ENCODE results near the gene ESF1. TPM values are rescaled to one million over a fixed set of nuclear protein-coding genes. Genes with fewer than 3 reads are reported as not detected.

ESF1 gene
- total and polyA plus RNA-seq, 9 of the 15 experiments (the other 6 are each of a cell fraction or from before 2014, with no cell fraction given): 7.0 to 30.4 (median 18.6) TPM

GRCh38 chr20:13676682-13677081 lies 108.0 kb downstream of the ESF1 start:
- WGBS (ENCODE audit: insufficient coverage, low coverage, missing lambda C conversion rate): 0% methylated on average over 3 of the region's 3 CpGs
- no peak for FAIRE-seq
- intact Hi-C loops (cut with micrococcal nuclease) (no loop called here), in situ Hi-C loops (cut with MboI) (no loop called here)
- Histone ChIP-seq H3K4me1 (replicated peaks in 1 of 2; ENCODE audit: control insufficient read depth in 2 of 2, insufficient read depth in 2 of 2, low read length in 2 of 2) (no peaks in the 10 kb centered on the region), H3K79me2 (ENCODE audit: control insufficient read depth, insufficient read depth, low read length) (no peaks in the 10 kb centered on the region), H2AFZ (ENCODE audit: low read depth, low read length) (no peak overlapping the region), H3K9me3 (replicated peaks; ENCODE audit: control insufficient read depth, insufficient read depth, low read depth, low read length) (no peaks in the 10 kb centered on the region), H3K9me1 (ENCODE audit: control insufficient read depth, insufficient read depth, low read length) (no peaks in the 10 kb centered on the region), H3K27me3 (ENCODE audit: control insufficient read depth in 2 of 2, insufficient read depth in 2 of 2, low read length in 2 of 2) (no peaks in the 10 kb centered on the region), H3K27ac (ENCODE audit: extremely low read depth, low read depth, low read length) (no peak overlapping the region), H3K36me3 (ENCODE audit: control insufficient read depth, insufficient read depth, low read length) (no peaks in the 10 kb centered on the region), H3K4me3 (no peak overlapping the region), H3K9ac (ENCODE audit: insufficient read depth in 1 of 2, low read depth in 2 of 2, low read length in 2 of 2) (no peak overlapping the region), H3K4me2 (ENCODE audit: insufficient read depth, low read length) (no peak overlapping the region), H4K20me1 (replicated peaks; ENCODE audit: control insufficient read depth, insufficient read depth, low read length) (no peaks in the 10 kb centered on the region)
- DNase-seq (ENCODE audit: extremely low read depth in 1 of 4, low spot score in 3 of 4): no peak
- no peak for ATAC-seq
- TF ChIP-seq RFX1 (IDR thresholded peaks at IDR 0.05) (0 out of 2 replicates have a peak, but pooled peaks have one; percentile 13), HDAC6 (IDR thresholded peaks at IDR 0.05; ENCODE audit: low read depth, low read length) (no peak)
- ChIA-PET POLR2A (interaction anchor here (1.0 kb wide), 1 partner anchor 209 kb away, joined by 4 read pairs; no protein-coding TSS in a partner anchor), CTCF (ENCODE audit: low intra/inter-chr PET ratio) (no interaction called here)
- no TSS peak for BruUV-seq (replicated peaks)

GRCh38 chr20:13672690-13673089 lies 112.0 kb downstream of the ESF1 start:
- intact Hi-C loops (cut with micrococcal nuclease) (no loop called here), in situ Hi-C loops (cut with MboI) (no loop called here)
- H3K9ac ChIP-seq (ENCODE audit: insufficient read depth in 1 of 2, low read depth in 2 of 2, low read length in 2 of 2): no peak overlapping the region
- ChIA-PET POLR2A (no interaction called here), CTCF (ENCODE audit: low intra/inter-chr PET ratio) (no interaction called here)
- H3K4me2 ChIP-seq (ENCODE audit: insufficient read depth, low read length): no peak overlapping the region
- BruUV-seq (replicated peaks): no TSS peak
- no peaks in the 10 kb centered on the region for H3K9me3 ChIP-seq (replicated peaks; ENCODE audit: control insufficient read depth, insufficient read depth, low read depth, low read length)
- H3K79me2 ChIP-seq (ENCODE audit: control insufficient read depth, insufficient read depth, low read length): no peaks in the 10 kb centered on the region
- FAIRE-seq (no peak), ATAC-seq (no peak), DNase-seq (ENCODE audit: extremely low read depth in 1 of 4, low spot score in 3 of 4) (no peak)
- H2AFZ ChIP-seq (ENCODE audit: low read depth, low read length): no peak overlapping the region
- TF ChIP-seq ELF2 (CRISPR knock-in tag; IDR thresholded peaks at IDR 0.05): no peak
- no peak for TF ChIP-seq SP1 (CRISPR knock-in tag; IDR thresholded peaks at IDR 0.05)
- TF ChIP-seq CBX2 (IDR thresholded peaks at IDR 0.05; ENCODE audit: insufficient read depth, low read length, poor library complexity, severe bottlenecking): no peak
- TF ChIP-seq KLF13 (tag; IDR thresholded peaks at IDR 0.05; ENCODE audit: borderline replicate concordance, low read depth): no peak
- TF ChIP-seq GTF2E2 (tag; IDR thresholded peaks at IDR 0.05): no peak
- no peak for TF ChIP-seq GABPA (tag; conservative IDR thresholded peaks at IDR 0.05; ENCODE audit: low read depth)
- TF ChIP-seq XRCC5 (IDR thresholded peaks at IDR 0.05; ENCODE audit: low read depth, low read length): no peak
- TF ChIP-seq ZNF449 (CRISPR knock-in tag; IDR thresholded peaks at IDR 0.05): no peak
- H3K27me3 ChIP-seq (ENCODE audit: control insufficient read depth in 2 of 2, insufficient read depth in 2 of 2, low read length in 2 of 2): no peaks in the 10 kb centered on the region
- no peak overlapping the region for H3K4me3 ChIP-seq
- H4K20me1 ChIP-seq (replicated peaks; ENCODE audit: control insufficient read depth, insufficient read depth, low read length): no peaks in the 10 kb centered on the region
- no peaks in the 10 kb centered on the region for H3K9me1 ChIP-seq (ENCODE audit: control insufficient read depth, insufficient read depth, low read length)
- no peaks in the 10 kb centered on the region for H3K4me1 ChIP-seq (replicated peaks in 1 of 2; ENCODE audit: control insufficient read depth in 2 of 2, insufficient read depth in 2 of 2, low read length in 2 of 2)
- 3% methylated on average over 3 of the region's 3 CpGs for WGBS (ENCODE audit: insufficient coverage, low coverage, missing lambda C conversion rate)
- no peaks in the 10 kb centered on the region for H3K36me3 ChIP-seq (ENCODE audit: control insufficient read depth, insufficient read depth, low read length)
- H3K27ac ChIP-seq (ENCODE audit: extremely low read depth, low read depth, low read length): no peak overlapping the region

Measured in K562 (cell line).